HCT116 (cell line): ENCODE results near the gene EVL. TPM values are rescaled to one million over a fixed set of nuclear protein-coding genes. Genes with fewer than 3 reads are reported as not detected.

ENCODE experiments used
- ATAC-seq: fragments of 200-7000 bp; cut with Tn5 transposase; 2 replicates; pipeline ENCODE4 v1.9.1; 2020; ENCODE audit warnings: mild to moderate bottlenecking, moderate library complexity
- BruUV-seq: library from RNA; stranded (reverse); fragments of 400-500 nt; replicated peaks from 2 replicates; lab custom pipeline; 2021; lab: Mats Ljungman, UMichigan
- CTCF ChIA-PET: fragments of 300-600 bp; sonication (Branson Sonifier 250); formaldehyde crosslinking; loops from one replicate; lab custom pipeline; 2021; ENCODE audit warnings: antibody characterized with exemption; lab: Charles Lee
- POLR2A ChIA-PET: fragments of 300-600, 350-600 bp; sonication (Branson Sonifier 250); formaldehyde crosslinking; loops from one replicate; lab custom pipeline; 2021; ENCODE audit warnings: antibody characterized with exemption; lab: Charles Lee
- RAD21 ChIA-PET, 2 experiments: fragments of 300-600 bp; sonication (Branson Sonifier 250); formaldehyde crosslinking; loops; one replicate each; lab custom pipeline; 2023; ENCODE audit warnings: low total read pairs in 2 of 2; ENCODE audit not compliant: uncharacterized antibody in 2 of 2, unreplicated experiment in 2 of 2, low non-redundant PET in 1 of 2; lab: Charles Lee
- DNase-seq: peaks from one replicate; pipeline ENCODE4 v3.0.0-alpha.2; 2010; ENCODE audit warnings: low read depth, low spot score
- H2AFZ ChIP-seq: fragments of 200-600 bp; shearing (Covaris generic), sonication (generic); 2 replicates; pipeline ENCODE4 v1.6.1; 2017; ENCODE audit warnings: low read depth, mixed run types, mixed read lengths, antibody characterized with exemption, low read length; ENCODE audit not compliant: poor library complexity, severe bottlenecking
- H3K27ac ChIP-seq: 2 replicates; pipeline ENCODE4 v1.5.1; 2012; ENCODE audit warnings: low read depth, low read length
- H3K27me3 ChIP-seq: fragments of 200-600 bp; sonication (generic); 2 replicates; pipeline ENCODE4 v1.6.1; 2016; ENCODE audit warnings: mixed run types, low read length, mixed read lengths; ENCODE audit not compliant: insufficient read depth
- H3K36me3 ChIP-seq, 2 experiments: fragments of 200-500 bp in 1 of 2; fragments of 200-600 bp in 1 of 2; sonication (Bioruptor generic) in 1 of 2; sonication (generic) in 1 of 2; 2 replicates each; pipeline versions ENCODE4 v1.5.1 to v1.6.1; 2014 to 2016; ENCODE audit warnings: low read length in 2 of 2, inconsistent platforms in 1 of 2, mixed read lengths in 1 of 2, mixed run types in 1 of 2; ENCODE audit not compliant: insufficient read depth in 2 of 2, control insufficient read depth in 1 of 2
- H3K4me1 ChIP-seq, 2 experiments: fragments of 200-600 bp in 1 of 2; sonication (generic) in 1 of 2; 2 replicates each; pipeline versions ENCODE4 v1.5.1 to v1.6.1; 2012 to 2017; ENCODE audit warnings: low read length in 2 of 2, inconsistent platforms in 1 of 2, mild to moderate bottlenecking in 1 of 2, mixed read lengths in 1 of 2, mixed run types in 1 of 2, moderate library complexity in 1 of 2; ENCODE audit not compliant: insufficient read depth in 2 of 2, control insufficient read depth in 1 of 2
- H3K4me2 ChIP-seq: fragments of 200-600 bp; sonication (generic); 2 replicates; pipeline ENCODE4 v1.6.1; 2017; ENCODE audit warnings: mixed run types, low read length, mixed read lengths
- H3K4me3 ChIP-seq, 2 experiments: fragments of 200-600 bp in 1 of 2; sonication (generic) in 1 of 2; replicated peaks in 1 of 2; 2 replicates each; pipeline ENCODE4 v1.5.1; 2011 to 2016; ENCODE audit warnings: low read length in 2 of 2, control low read depth in 1 of 2, low read depth in 1 of 2, mild to moderate bottlenecking in 1 of 2, mixed read lengths in 1 of 2, mixed run types in 1 of 2
- H3K79me2 ChIP-seq: fragments of 200-600 bp; sonication (generic); 2 replicates; pipeline ENCODE4 v1.6.1; 2017; ENCODE audit warnings: mild to moderate bottlenecking, mixed run types, low read length, moderate library complexity, mixed read lengths; ENCODE audit not compliant: insufficient read depth
- H3K9ac ChIP-seq: fragments of 200-600 bp; sonication (generic); 2 replicates; pipeline ENCODE4 v1.6.1; 2016; ENCODE audit warnings: low read length, mixed read lengths
- H3K9me2 ChIP-seq: fragments of 200-600 bp; sonication (generic), shearing (Covaris generic); 2 replicates; pipeline ENCODE4 v1.6.1; 2017; ENCODE audit warnings: mixed run types, mild to moderate bottlenecking, moderate library complexity; ENCODE audit not compliant: insufficient read depth
- H3K9me3 ChIP-seq, 2 experiments: fragments of 200-500 bp in 1 of 2; fragments of 200-600 bp in 1 of 2; sonication (Bioruptor generic) in 1 of 2; sonication (generic) in 1 of 2; 2 replicates each; pipeline ENCODE4 v1.6.1; 2014 to 2017; ENCODE audit warnings: low read length in 2 of 2, mixed read lengths in 2 of 2, inconsistent platforms in 1 of 2, low read depth in 1 of 2, mild to moderate bottlenecking in 1 of 2, mixed run types in 1 of 2, moderate library complexity in 1 of 2; ENCODE audit not compliant: control insufficient read depth in 1 of 2, insufficient read depth in 1 of 2
- H4K20me1 ChIP-seq: fragments of 200-600 bp; sonication (generic), shearing (Covaris generic); 2 replicates; pipeline ENCODE4 v1.6.1; 2017; ENCODE audit warnings: mixed run types, mild to moderate bottlenecking, moderate library complexity; ENCODE audit not compliant: insufficient read depth
- ATF3 ChIP-seq: IDR thresholded peaks from 2 replicates; pipeline ENCODE4 v1.6.1; 2012
- CEBPB ChIP-seq: IDR thresholded peaks from 2 replicates; pipeline ENCODE4 v1.6.1; 2012; ENCODE audit warnings: low read depth
- CTCF ChIP-seq, 3 experiments: fragments of 200-600 bp in 1 of 3; sonication (generic) in 1 of 3; IDR thresholded peaks in 2 of 3; conservative IDR thresholded peaks in 1 of 3; 2 replicates each; pipeline ENCODE4 v1.5.1; 2012 to 2017; ENCODE audit warnings: low read depth in 2 of 3, low read length in 2 of 3, antibody characterized with exemption in 1 of 3, borderline replicate concordance in 1 of 3, control low read depth in 1 of 3, mild to moderate bottlenecking in 1 of 3, mixed read lengths in 1 of 3, mixed run types in 1 of 3, moderate library complexity in 1 of 3; ENCODE audit not compliant: insufficient read depth in 1 of 3
- EGR1 ChIP-seq: IDR thresholded peaks from 2 replicates; pipeline ENCODE4 v1.6.1; 2012; ENCODE audit warnings: low read depth
- ELF1 ChIP-seq: IDR thresholded peaks from 2 replicates; pipeline ENCODE4 v1.6.1; 2012; ENCODE audit warnings: low read depth, borderline replicate concordance
- MAX ChIP-seq: IDR thresholded peaks from 2 replicates; pipeline ENCODE4 v1.6.1; 2012
- POLR2A ChIP-seq: IDR thresholded peaks from 2 replicates; pipeline ENCODE4 v1.7.0; 2011; ENCODE audit warnings: borderline replicate concordance; ENCODE audit not compliant: insufficient read depth, insufficient read length; ENCODE audit errors: extremely low read depth
- RAD21 ChIP-seq: IDR thresholded peaks from 2 replicates; pipeline ENCODE4 v1.6.1; 2012; ENCODE audit warnings: low read depth, mild to moderate bottlenecking
- SP1 ChIP-seq: IDR thresholded peaks from 2 replicates; pipeline ENCODE4 v1.6.1; 2012; ENCODE audit warnings: low read depth
- SRF ChIP-seq: IDR thresholded peaks from 2 replicates; pipeline ENCODE4 v1.6.1; 2012; ENCODE audit warnings: low read depth
- YY1 ChIP-seq: IDR thresholded peaks from 2 replicates; pipeline ENCODE4 v1.6.1; 2011; ENCODE audit warnings: low read length, low read depth, moderate library complexity, mild to moderate bottlenecking; ENCODE audit not compliant: insufficient replicate concordance; ENCODE audit errors: extremely low read depth
- ZNF274 ChIP-seq: fragments of 200-500 bp; sonication (Bioruptor generic); IDR thresholded peaks from 2 replicates; pipeline ENCODE4 v1.6.1; 2014; ENCODE audit warnings: mild to moderate bottlenecking, low read depth, low read length, inconsistent platforms
- intact Hi-C: fragments of 100-400 bp; cut with micrococcal nuclease; formaldehyde crosslinking; loops from 2 replicates; pipeline ENCODE4 v1.10.0; 2022
- total RNA-seq: library from RNA; stranded (reverse); gene quantifications from one replicate; pipeline ENCODE4 v1.2.1, GENCODE V29; 2021; ENCODE audit not compliant: unreplicated experiment
- TF ChIP-seq, protein P1 (sequence below): IDR thresholded peaks from 2 replicates; pipeline ENCODE4 v1.6.1; 2012; ENCODE audit warnings: low read depth

EVL gene
- total RNA-seq, 1 experiment from 2014 or later, result 19.9 TPM

DNA sequence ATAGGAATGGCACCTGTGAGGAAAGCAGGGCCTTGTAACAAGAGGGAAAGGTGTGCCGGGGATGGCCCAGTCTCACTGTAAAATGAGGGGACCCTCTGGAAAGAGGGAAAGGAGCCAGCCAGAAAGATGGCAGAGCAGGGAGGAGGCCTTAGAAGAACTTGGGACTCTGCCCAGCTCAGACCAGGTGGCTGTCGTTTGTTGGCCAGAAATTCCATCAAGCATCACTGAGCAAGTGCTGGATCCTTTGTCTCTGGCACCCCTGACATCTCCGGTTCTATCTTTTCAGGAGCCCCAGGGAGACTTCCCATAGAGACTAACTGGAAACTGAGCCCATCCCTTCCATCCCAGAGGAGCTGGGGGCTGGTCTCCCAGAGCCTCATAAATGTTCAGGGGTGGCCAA is 50.9 kb downstream of the EVL start:
- CTCF ChIA-PET, result interaction anchor here (1.2 kb wide), 1 partner anchor 12 kb away, joined by 3 read pairs; no protein-coding TSS in a partner anchor
- H4K20me1 ChIP-seq, result no peaks in the 10 kb centered on the region
- TF ChIP-seq RAD21, result no peak
- no peak for TF ChIP-seq ATF3
- no peak for TF ChIP-seq ZNF274
- TF ChIP-seq SRF, result no peak
- TF ChIP-seq ELF1, result no peak
- TF ChIP-seq CTCF (IDR thresholded peaks at IDR 0.05 in 2 of 3, conservative IDR thresholded peaks at IDR 0.05 in 1 of 3; ENCODE audit: borderline replicate concordance in 1 of 3, insufficient read depth in 1 of 3, low read depth in 2 of 3, low read length in 2 of 3), result no peak
- no peak for TF ChIP-seq CEBPB
- no peak for TF ChIP-seq SP1
- RAD21 ChIA-PET, result no interaction called here
- H3K79me2 ChIP-seq, result no peaks in the 10 kb centered on the region
- POLR2A ChIA-PET, result no interaction called here
- H3K9me2 ChIP-seq, result no peaks in the 10 kb centered on the region
- BruUV-seq, result no TSS peak
- no peak overlapping the region for H2AFZ ChIP-seq
- no peak overlapping the region for H3K4me3 ChIP-seq
- no peak overlapping the region for H3K27ac ChIP-seq
- no peaks in the 10 kb centered on the region for H3K4me1 ChIP-seq
- no peaks in the 10 kb centered on the region for H3K36me3 ChIP-seq
- no peak overlapping the region for H3K4me2 ChIP-seq
- intact Hi-C loops, result no loop called here
- no peak overlapping the region for H3K9ac ChIP-seq
- ATAC-seq, result no peak
- no peak for DNase-seq
- H3K9me3 ChIP-seq, result no peaks in the 10 kb centered on the region
- no peaks in the 10 kb centered on the region for H3K27me3 ChIP-seq

GRCh38 chr14:100117026-100117425 is 51.8 kb downstream of the EVL start:
- H3K27ac ChIP-seq, result no peak overlapping the region
- H3K4me3 ChIP-seq, result no peak overlapping the region
- no peaks in the 10 kb centered on the region for H3K9me3 ChIP-seq
- intact Hi-C loops, result no loop called here
- H3K9me2 ChIP-seq, result no peaks in the 10 kb centered on the region
- no peaks in the 10 kb centered on the region for H4K20me1 ChIP-seq
- no peak overlapping the region for H3K4me2 ChIP-seq
- H3K9ac ChIP-seq, result no peak overlapping the region
- ChIA-PET POLR2A (no interaction called here), CTCF (no interaction called here), RAD21 (no interaction called here)
- H3K4me1 ChIP-seq, result no peaks in the 10 kb centered on the region
- no peak overlapping the region for H2AFZ ChIP-seq
- ATAC-seq, result no peak
- BruUV-seq, result no TSS peak
- no peaks in the 10 kb centered on the region for H3K27me3 ChIP-seq
- no peaks in the 10 kb centered on the region for H3K36me3 ChIP-seq
- no peaks in the 10 kb centered on the region for H3K79me2 ChIP-seq
- DNase-seq, result no peak
- TF ChIP-seq ELF1 (no peak), YY1 (no peak), SP1 (no peak), POLR2A (no peak), MAX (no peak), EGR1 (no peak), CEBPB (no peak), ATF3 (no peak)
- TF ChIP-seq, protein P1, sequence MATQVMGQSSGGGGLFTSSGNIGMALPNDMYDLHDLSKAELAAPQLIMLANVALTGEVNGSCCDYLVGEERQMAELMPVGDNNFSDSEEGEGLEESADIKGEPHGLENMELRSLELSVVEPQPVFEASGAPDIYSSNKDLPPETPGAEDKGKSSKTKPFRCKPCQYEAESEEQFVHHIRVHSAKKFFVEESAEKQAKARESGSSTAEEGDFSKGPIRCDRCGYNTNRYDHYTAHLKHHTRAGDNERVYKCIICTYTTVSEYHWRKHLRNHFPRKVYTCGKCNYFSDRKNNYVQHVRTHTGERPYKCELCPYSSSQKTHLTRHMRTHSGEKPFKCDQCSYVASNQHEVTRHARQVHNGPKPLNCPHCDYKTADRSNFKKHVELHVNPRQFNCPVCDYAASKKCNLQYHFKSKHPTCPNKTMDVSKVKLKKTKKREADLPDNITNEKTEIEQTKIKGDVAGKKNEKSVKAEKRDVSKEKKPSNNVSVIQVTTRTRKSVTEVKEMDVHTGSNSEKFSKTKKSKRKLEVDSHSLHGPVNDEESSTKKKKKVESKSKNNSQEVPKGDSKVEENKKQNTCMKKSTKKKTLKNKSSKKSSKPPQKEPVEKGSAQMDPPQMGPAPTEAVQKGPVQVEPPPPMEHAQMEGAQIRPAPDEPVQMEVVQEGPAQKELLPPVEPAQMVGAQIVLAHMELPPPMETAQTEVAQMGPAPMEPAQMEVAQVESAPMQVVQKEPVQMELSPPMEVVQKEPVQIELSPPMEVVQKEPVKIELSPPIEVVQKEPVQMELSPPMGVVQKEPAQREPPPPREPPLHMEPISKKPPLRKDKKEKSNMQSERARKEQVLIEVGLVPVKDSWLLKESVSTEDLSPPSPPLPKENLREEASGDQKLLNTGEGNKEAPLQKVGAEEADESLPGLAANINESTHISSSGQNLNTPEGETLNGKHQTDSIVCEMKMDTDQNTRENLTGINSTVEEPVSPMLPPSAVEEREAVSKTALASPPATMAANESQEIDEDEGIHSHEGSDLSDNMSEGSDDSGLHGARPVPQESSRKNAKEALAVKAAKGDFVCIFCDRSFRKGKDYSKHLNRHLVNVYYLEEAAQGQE, result no peak
